ENCODE data around the gene PLBD1. TPM values are rescaled to one million over a fixed set of nuclear protein-coding genes. Genes with fewer than 3 reads are reported as not detected.

PLBD1 gene
- total RNA-seq, 1 experiment from 2014 or later, result 0.30 TPM

GRCh38 chr12:14577344-14577743 is 9.7 kb upstream of the PLBD1 start:
- Histone ChIP-seq H3K27me3 (ENCODE audit: insufficient read depth, low read length) (no peaks in the 10 kb centered on the region), H3K9me3 (ENCODE audit: control insufficient read depth in 1 of 2, insufficient read depth in 1 of 2, low read depth in 1 of 2, low read length in 2 of 2) (no peaks in the 10 kb centered on the region), H3K79me2 (ENCODE audit: insufficient read depth, low read length) (no peaks in the 10 kb centered on the region), H3K9me2 (ENCODE audit: insufficient read depth) (no peaks in the 10 kb centered on the region), H3K27ac (ENCODE audit: low read depth, low read length) (no peak overlapping the region), H2AFZ (ENCODE audit: low read depth, low read length, poor library complexity, severe bottlenecking) (no peak overlapping the region), H3K4me3 (replicated peaks in 1 of 2; ENCODE audit: low read depth in 1 of 2, low read length in 2 of 2) (no peak overlapping the region), H3K36me3 (ENCODE audit: control insufficient read depth in 1 of 2, insufficient read depth in 2 of 2, low read length in 2 of 2) (no peaks in the 10 kb centered on the region), H3K4me1 (ENCODE audit: control insufficient read depth in 1 of 2, insufficient read depth in 2 of 2, low read length in 2 of 2) (no peaks in the 10 kb centered on the region), H3K4me2 (ENCODE audit: low read length) (no peak overlapping the region), H3K9ac (ENCODE audit: low read length) (no peak overlapping the region), H4K20me1 (ENCODE audit: insufficient read depth) (no peaks in the 10 kb centered on the region)
- intact Hi-C loops (cut with micrococcal nuclease), result no loop called here
- POLR2A ChIA-PET, result no interaction called here
- RAD21 ChIA-PET (ENCODE audit: low non-redundant PET in 1 of 2, low total read pairs in 2 of 2, uncharacterized antibody in 2 of 2, unreplicated experiment in 2 of 2), result interaction anchor here in 1 of 2 experiments (0.6 kb wide), 1 partner anchor 12 kb away, joined by 4 read pairs; no protein-coding TSS in a partner anchor
- ATAC-seq (no peak), DNase-seq (ENCODE audit: low read depth, low spot score) (no peak)
- TF ChIP-seq YY1 (IDR thresholded peaks at IDR 0.05; ENCODE audit: extremely low read depth, insufficient replicate concordance, low read depth, low read length), result no peak
- TF ChIP-seq POLR2AphosphoS5 (IDR thresholded peaks at IDR 0.05; ENCODE audit: low read depth, low read length), result no peak
- no peak for TF ChIP-seq FOSL1 (IDR thresholded peaks at IDR 0.05; ENCODE audit: low read depth)
- no peak for TF ChIP-seq POLR2A (IDR thresholded peaks at IDR 0.05; ENCODE audit: borderline replicate concordance, extremely low read depth, insufficient read depth, insufficient read length)
- no peak for TF ChIP-seq ZNF274 (IDR thresholded peaks at IDR 0.05; ENCODE audit: low read depth, low read length)
- no peak for TF ChIP-seq ZFX (IDR thresholded peaks at IDR 0.05)
- no peak for TF ChIP-seq TCF7L2 (IDR thresholded peaks at IDR 0.05; ENCODE audit: borderline replicate concordance, extremely low read depth, insufficient read depth, insufficient read length)
- TF ChIP-seq CEBPB (IDR thresholded peaks at IDR 0.05; ENCODE audit: low read depth), result no peak
- TF ChIP-seq RAD21 (IDR thresholded peaks at IDR 0.05; ENCODE audit: low read depth), result no peak
- no peak for TF ChIP-seq MAX (IDR thresholded peaks at IDR 0.05)
- no peak for TF ChIP-seq CBX3 (IDR thresholded peaks at IDR 0.05; ENCODE audit: low read depth)
- TF ChIP-seq SP1 (IDR thresholded peaks at IDR 0.05; ENCODE audit: low read depth), result no peak
- no peak for TF ChIP-seq JUND (IDR thresholded peaks at IDR 0.05)
- TF ChIP-seq ELF1 (IDR thresholded peaks at IDR 0.05; ENCODE audit: borderline replicate concordance, low read depth), result no peak
- TF ChIP-seq EZH2phosphoT487 (IDR thresholded peaks at IDR 0.05; ENCODE audit: borderline replicate concordance), result no peak
- no peak for TF ChIP-seq REST (IDR thresholded peaks at IDR 0.05; ENCODE audit: low read depth)
- CTCF ChIA-PET, result no interaction called here
- no TSS peak for BruUV-seq (replicated peaks)
